Psoas muscle (tissue), 8 donors: ENCODE measurements around the gene SUPT16H. TPM values are rescaled to one million over a fixed set of nuclear protein-coding genes. Genes with fewer than 3 reads are reported as not detected.
"Not testable (repeated sequence)": the region's sequence is repeated elsewhere in the genome, so short reads cannot be mapped to it uniquely, and the experiment has no call there.

Source experiments
- ATAC-seq, 4 donors: fragments of 200-7000 bp; cut with Tn5 transposase; one replicate each; pipeline ENCODE4 v1.9.1; 2020; ENCODE audit warnings: moderate library complexity in 3 of 4, mild to moderate bottlenecking in 2 of 4
- DNase-seq, 2 donors: peaks; one replicate each; pipeline ENCODE4 v3.0.0-alpha.2; 2020
- H3K27ac ChIP-seq: fragments of 200-600 bp; one replicate; pipeline ENCODE4 v1.8.0; 2022
- H3K27me3 ChIP-seq, 3 donors: fragments of 200-600 bp in 1 of 3; one replicate each; pipeline versions ENCODE4 v1.6.1 to v1.8.0; 2013 to 2022; ENCODE audit warnings: low read length in 2 of 3, mild to moderate bottlenecking in 2 of 3, moderate library complexity in 1 of 3; ENCODE audit not compliant: insufficient read depth in 3 of 3
- H3K36me3 ChIP-seq, 2 donors: fragments of 200-600 bp in 1 of 2; one replicate each; pipeline versions ENCODE4 v1.6.1 to v1.8.0; 2013 to 2022; ENCODE audit warnings: low read depth in 1 of 2, mild to moderate bottlenecking in 1 of 2, moderate library complexity in 1 of 2; ENCODE audit not compliant: insufficient read depth in 1 of 2
- H3K4me1 ChIP-seq: fragments of 200-600 bp; one replicate; pipeline ENCODE4 v1.8.0; 2022
- H3K4me3 ChIP-seq: fragments of 200-600 bp; one replicate; pipeline ENCODE4 v1.8.0; 2022; ENCODE audit warnings: mild to moderate bottlenecking
- H3K9me3 ChIP-seq: fragments of 200-600 bp; one replicate; pipeline ENCODE4 v1.8.0; 2022
- CTCF ChIP-seq: fragments of 200-600 bp; IDR thresholded peaks from one replicate; pipeline ENCODE4 v1.8.0; 2022; ENCODE audit warnings: antibody characterized with exemption
- WGBS, 3 donors: extraction: QIAGEN DNeasy Blood & Tissue Kit; methylation state at CpG; one replicate each; pipeline versions ENCODE4 v1.1.6 to v1.1.7; 2013; 5-methylcytosine and 5-hydroxymethylcytosine counted together
- intact Hi-C, 2 donors: fragments of 100-400 bp; cut with DNase I; formaldehyde crosslinking; loops; one replicate each; pipeline versions ENCODE4 v1.11.0 to v1.14.2; 2022
- polyA plus RNA-seq, 3 donors: library from polyadenylated mRNA; stranded (reverse); fragments of 200-250 nt; gene quantifications; one replicate each; pipeline ENCODE4 v1.2.3, GENCODE V29; 2013
- total RNA-seq, 4 donors: library from RNA; stranded (reverse); fragmentation: NEBNext Ultra II Directional in 2 of 4; extraction: Animal tissue kit (Norgen Biotek cat#: 25700) in 2 of 4; gene quantifications; one replicate each; pipeline versions ENCODE4 v1.2.1 to v1.2.4, GENCODE V29; 2021 to 2023
- donor health status: healthy with polysubstance abuse.
- donor health status: DM: no; HTN: no; CAD: no; lungs with moderate emphysema.
- donor health status: Bipolar disorder and iron deficiency.
- donor health status: healthy.
- donor health status: DM: yes; HTN: yes; CAD: no.
- donor health status: DM: no; HTN: no; CAD: no.
- donor health status: DM: no; HTN: no; CAD: no.
- donor health status: DM: yes; HTN: yes; CAD: no.

SUPT16H gene
- total and polyA plus RNA-seq, 7 donors = 23.6 to 42.0 (median 28.4) TPM

- peaks cover 20% of the 10 kb centered on the region for H3K4me1 ChIP-seq
- DNase-seq (no peak), ATAC-seq (no peak)
These were observed 4.5 kb downstream of the SUPT16H start for GRCh38 chr14:21379338-21379737.

GRCh38 chr14:21373980-21374379 is 9.8 kb downstream of the SUPT16H start:
- no peaks in the 10 kb centered on the region for H3K9me3 ChIP-seq
- DNase-seq (no peak), ATAC-seq (no peak)
- no peaks in the 10 kb centered on the region for H3K4me1 ChIP-seq
- H3K36me3 ChIP-seq = peaks cover 3 to 61% of the 10 kb centered on the region in 2 donors
- H3K27ac ChIP-seq = no peak overlapping the region
- no peaks in the 10 kb centered on the region for H3K27me3 ChIP-seq
- 90 to 100% (median 93%) methylated on average over 1 of the region's 1 CpG for WGBS, 3 donors
- intact Hi-C loops = no loop called here
- no peak overlapping the region for H3K4me3 ChIP-seq
- TF ChIP-seq CTCF = no peak

More at GRCh38 chr14:21379338-21379737, 4.5 kb downstream of the SUPT16H start:
- no peak for TF ChIP-seq CTCF
- WGBS, 3 donors = 84 to 91% (median 85%) methylated on average over 6 of the region's 6 CpGs
- Histone ChIP-seq H3K4me3 (no peak overlapping the region), H3K36me3 (peaks cover 0 to 18% of the 10 kb centered on the region in 2 donors), H3K27ac (no peak overlapping the region), H3K27me3 (no peaks in the 10 kb centered on the region), H3K9me3 (no peaks in the 10 kb centered on the region)
- intact Hi-C loops = no loop called here

GRCh38 chr14:21372814-21373213 is 11.0 kb downstream of the SUPT16H start:
- H3K9me3 ChIP-seq, H3K27me3 ChIP-seq, H3K4me3 ChIP-seq, DNase-seq, ATAC-seq, H3K27ac ChIP-seq, H3K4me1 ChIP-seq, intact Hi-C loops: not testable (repeated sequence)
- peaks cover 5 to 71% of the 10 kb centered on the region in 2 donors for H3K36me3 ChIP-seq
- 88 to 96% (median 95%) methylated on average over 1 of the region's 1 CpG for WGBS, 3 donors

- Histone ChIP-seq H3K4me3 (no peak overlapping the region), H3K27me3 (no peaks in the 10 kb centered on the region), H3K36me3 (peaks cover 5 to 82% of the 10 kb centered on the region in 2 donors), H3K9me3 (no peaks in the 10 kb centered on the region), H3K4me1 (no peaks in the 10 kb centered on the region), H3K27ac (no peak overlapping the region)
- TF ChIP-seq CTCF = no peak
- 68 to 79% (median 71%) methylated on average over 4 of the region's 4 CpGs for WGBS, 3 donors
- intact Hi-C loops = no loop called here
- DNase-seq (no peak), ATAC-seq (no peak)
These were observed 13.7 kb downstream of the SUPT16H start for GRCh38 chr14:21369949-21370679.

- Histone ChIP-seq H3K36me3 (peaks cover 17 to 100% of the 10 kb centered on the region in 2 donors), H3K4me1 (no peaks in the 10 kb centered on the region), H3K9me3 (no peaks in the 10 kb centered on the region), H3K4me3 (no peak overlapping the region), H3K27ac (no peak overlapping the region), H3K27me3 (no peaks in the 10 kb centered on the region)
- ATAC-seq (no peak), DNase-seq (no peak)
- no peak for TF ChIP-seq CTCF
- intact Hi-C loops = no loop called here
- WGBS, 3 donors = 95 to 99% (median 98%) methylated on average over 6 of the region's 6 CpGs
These were observed 16.2 kb downstream of the SUPT16H start for GRCh38 chr14:21367582-21368144.
